Hematopoietic multipotent progenitor cell treated with erythropoietin and hydrocortisone succinate and interleukin-3 and kit ligand, for 6 days (in vitro differentiated cells): ENCODE data around the gene LGI4.
"Not testable (repeated sequence)": the region's sequence is repeated elsewhere in the genome, so short reads cannot be mapped to it uniquely, and the experiment has no call there.

ENCODE experiments used
- DNase-seq: peaks from one replicate; pipeline ENCODE4 v3.0.0-alpha.2; 2015

The LGI4 gene

GRCh38 chr19:35140962-35141836, 6.3 kb upstream of the LGI4 start:
- peak; percentile 95 for DNase-seq

- no peak for DNase-seq
Measured at GRCh38 chr19:35140207-35140961, 5.5 kb upstream of the LGI4 start.

- no peak for DNase-seq
Measured at GRCh38 chr19:35138305-35138892, 3.5 kb upstream of the LGI4 start, which contains the start of gene FXYD1. Gene FXYD1, plus strand, starts transcription at chr19:35138824. Its CDS starts 1,256 bp downstream, at chr19:35140080.

- no peak for DNase-seq
Measured at GRCh38 chr19:35136977-35137702, 2.3 kb upstream of the LGI4 start.

GRCh38 chr19:35136231-35136630, 1.4 kb upstream of the LGI4 start:
- DNase-seq: no peak

GRCh38 chr19:35135389-35135909, 590 bp upstream of the LGI4 start:
- peak; percentile 83 for DNase-seq

- no peak for DNase-seq
Measured at GRCh38 chr19:35133826-35134225, 1.0 kb downstream of the LGI4 start.

GRCh38 chr19:35132254-35132653, 2.6 kb downstream of the LGI4 start:
- no peak for DNase-seq

- DNase-seq: no peak
Measured at GRCh38 chr19:35130761-35131720, 3.8 kb downstream of the LGI4 start.

- not testable (repeated sequence) for DNase-seq
Measured at GRCh38 chr19:35129724-35130274, 5.1 kb downstream of the LGI4 start.

GRCh38 chr19:35128398-35129057, 6.3 kb downstream of the LGI4 start:
- no peak for DNase-seq

- no peak for DNase-seq
Measured at GRCh38 chr19:35127871-35128270, 7.0 kb downstream of the LGI4 start.

GRCh38 chr19:35126624-35126959, 8.3 kb downstream of the LGI4 start:
- no peak for DNase-seq

GRCh38 chr19:35125749-35126623, 8.9 kb downstream of the LGI4 start:
- no peak for DNase-seq

- DNase-seq: no peak
Measured at GRCh38 chr19:35125270-35125717, 9.6 kb downstream of the LGI4 start.

- peak; percentile 95 for DNase-seq
Measured at GRCh38 chr19:35124098-35125060, 10.5 kb downstream of the LGI4 start.

GRCh38 chr19:35123573-35123972, 11.3 kb downstream of the LGI4 start:
- peak; percentile 48 for DNase-seq
